Large intestine (tissue), 3 donors: Measurements from ENCODE around the gene AIG1. TPM values are rescaled to one million over a fixed set of nuclear protein-coding genes. Genes with fewer than 3 reads are reported as not detected.
"Not testable (repeated sequence)": the region's sequence is repeated elsewhere in the genome, so short reads cannot be mapped to it uniquely, and the experiment has no call there.

Experiments used
- DNase-seq, 2 donors: peaks; one replicate each; pipeline versions ENCODE4 v3.0.0 to v3.0.0-alpha.2; 2013
- H3K27ac ChIP-seq: one replicate; pipeline ENCODE4 v1.5.1; 2013; ENCODE audit warnings: low read length
- H3K27me3 ChIP-seq: 2 replicates; pipeline ENCODE4 v1.6.1; 2013; ENCODE audit warnings: low read length; ENCODE audit not compliant: control insufficient read depth, insufficient read depth
- H3K36me3 ChIP-seq: 2 replicates; pipeline ENCODE4 v1.6.1; 2013; ENCODE audit warnings: low read length; ENCODE audit not compliant: control insufficient read depth, insufficient read depth
- H3K4me1 ChIP-seq: one replicate; pipeline ENCODE4 v1.6.1; 2013; ENCODE audit warnings: low read length; ENCODE audit not compliant: control insufficient read depth, insufficient read depth
- H3K4me3 ChIP-seq: one replicate; pipeline ENCODE4 v1.5.1; 2013; ENCODE audit warnings: low read length
- H3K9me3 ChIP-seq: one replicate; pipeline ENCODE4 v1.6.1; 2013; ENCODE audit warnings: mild to moderate bottlenecking, low read depth, low read length, moderate library complexity; ENCODE audit not compliant: control insufficient read depth
- WGBS: methylation state at CpG from one replicate; pipeline ENCODE4 v1.1.5; 2013; ENCODE audit warnings: low lambda C conversion rate; ENCODE audit not compliant: insufficient coverage; 5-methylcytosine and 5-hydroxymethylcytosine counted together
- polyA plus RNA-seq: library from polyadenylated mRNA; unstranded; fragments of 120-200 nt; gene quantifications from one replicate; pipeline ENCODE4 v1.2.1, GENCODE V29; 2013

AIG1 gene
- polyA plus RNA-seq, 1 donor = 180 TPM

DNA sequence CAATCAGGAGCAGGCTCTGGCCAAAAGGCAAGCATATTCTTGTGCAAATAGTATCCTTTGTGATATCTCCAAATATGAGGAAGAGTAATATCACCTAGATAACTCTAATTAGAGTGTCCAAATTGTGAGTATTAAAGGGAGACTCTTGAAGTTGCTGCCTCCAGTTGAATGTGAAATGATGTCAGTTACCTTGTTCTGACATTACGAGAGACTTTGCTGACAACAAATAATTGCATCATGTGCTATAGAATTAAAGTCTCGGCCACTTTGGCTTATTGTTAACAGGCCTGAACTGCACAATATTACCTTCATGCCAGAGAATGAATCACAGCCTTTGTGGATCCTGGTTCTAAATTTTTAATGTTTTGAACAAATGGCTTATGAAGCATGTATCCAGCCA lies 106.5 kb downstream of the AIG1 start:
- Histone ChIP-seq H3K27me3 (no peaks in the 10 kb centered on the region), H3K4me1 (no peaks in the 10 kb centered on the region), H3K36me3 (peaks cover 16% of the 10 kb centered on the region), H3K27ac (no peak overlapping the region), H3K4me3 (no peak overlapping the region), H3K9me3 (no peaks in the 10 kb centered on the region)
- WGBS = 50% methylated on average over 2 of the region's 2 CpGs
- DNase-seq = no peak

GRCh38 chr6:143168396-143168816 lies 107.7 kb downstream of the AIG1 start:
- not testable (repeated sequence) for H3K4me1 ChIP-seq, H3K9me3 ChIP-seq, H3K36me3 ChIP-seq, H3K4me3 ChIP-seq, H3K27me3 ChIP-seq, DNase-seq, H3K27ac ChIP-seq
- no CpG with 5 or more reads among the region's 4 CpGs for whole genome bisulfite sequencing

GRCh38 chr6:143169440-143169839 lies 108.8 kb downstream of the AIG1 start:
- no peak for DNase-seq
- no peak overlapping the region for H3K4me3 ChIP-seq
- no peaks in the 10 kb centered on the region for H3K4me1 ChIP-seq
- no peak overlapping the region for H3K27ac ChIP-seq
- no peaks in the 10 kb centered on the region for H3K27me3 ChIP-seq
- H3K9me3 ChIP-seq = no peaks in the 10 kb centered on the region
- H3K36me3 ChIP-seq = peaks cover 9% of the 10 kb centered on the region

DNA sequence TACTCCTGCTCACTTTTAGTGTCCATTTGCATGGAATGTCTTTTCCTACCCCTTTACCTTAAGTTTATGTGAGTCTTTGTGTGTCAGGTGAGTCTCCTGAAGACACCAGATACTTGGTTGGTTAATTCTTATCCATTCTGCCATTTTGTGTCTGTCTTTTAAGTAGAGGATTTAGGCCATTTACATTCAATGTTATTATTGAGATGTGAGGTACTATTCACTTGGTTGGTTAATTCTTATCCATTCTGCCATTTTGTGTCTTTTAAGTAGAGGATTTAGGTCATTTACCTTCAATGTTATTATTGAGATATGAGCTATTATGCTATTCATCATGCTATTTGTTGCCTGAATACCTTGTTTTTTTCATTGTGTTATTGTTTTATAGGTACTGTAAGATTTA lies 113.8 kb downstream of the AIG1 start:
- Histone ChIP-seq H3K27ac (no peak overlapping the region), H3K9me3 (peaks cover 3% of the 10 kb centered on the region), H3K36me3 (peaks cover 25% of the 10 kb centered on the region), H3K27me3 (no peaks in the 10 kb centered on the region), H3K4me1 (no peaks in the 10 kb centered on the region), H3K4me3 (no peak overlapping the region)
- no peak for DNase-seq

- no CpG with 5 or more reads among the region's 1 CpG for WGBS
- Histone ChIP-seq H3K4me3 (no peak overlapping the region), H3K9me3 (peaks cover 3% of the 10 kb centered on the region), H3K27ac (no peak overlapping the region), H3K27me3 (no peaks in the 10 kb centered on the region), H3K4me1 (no peaks in the 10 kb centered on the region), H3K36me3 (peaks cover 25% of the 10 kb centered on the region)
- DNase-seq = no peak
Measured at GRCh38 chr6:143174951-143175350, 114.3 kb downstream of the AIG1 start.

GRCh38 chr6:143176090-143177021 lies 115.7 kb downstream of the AIG1 start:
- Histone ChIP-seq H3K4me3 (no peak overlapping the region), H3K27ac (no peak overlapping the region), H3K27me3 (no peaks in the 10 kb centered on the region), H3K36me3 (peaks cover 23% of the 10 kb centered on the region), H3K9me3 (peaks cover 3% of the 10 kb centered on the region), H3K4me1 (no peaks in the 10 kb centered on the region)
- WGBS = 100% methylated on average over 1 of the region's 12 CpGs
- no peak for DNase-seq

DNA sequence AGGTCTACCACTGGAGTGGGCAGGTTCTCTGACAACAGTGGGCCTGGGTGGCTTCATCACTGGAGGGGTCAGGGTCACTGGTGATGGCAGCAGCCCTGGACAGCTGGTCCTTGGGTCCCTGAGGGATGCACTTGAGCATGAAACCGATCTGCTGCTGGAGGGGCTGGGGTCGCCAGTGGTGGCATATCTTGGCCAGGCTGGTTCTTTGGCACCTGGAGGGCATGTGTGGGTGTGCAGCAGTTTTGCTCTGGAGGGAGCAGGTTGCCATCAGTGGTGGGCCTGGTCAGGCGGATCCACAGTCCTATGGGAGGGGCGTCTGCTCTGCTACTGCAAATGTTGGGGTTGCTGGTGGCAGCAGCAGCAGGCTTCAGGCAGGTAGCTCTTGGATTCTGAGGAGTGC lies 117.0 kb downstream of the AIG1 start:
- no peak for DNase-seq
- peaks cover 3% of the 10 kb centered on the region for H3K9me3 ChIP-seq
- no CpG with 5 or more reads among the region's 4 CpGs for WGBS
- peaks cover 21% of the 10 kb centered on the region for H3K36me3 ChIP-seq
- no peaks in the 10 kb centered on the region for H3K4me1 ChIP-seq
- no peak overlapping the region for H3K4me3 ChIP-seq
- no peak overlapping the region for H3K27ac ChIP-seq
- H3K27me3 ChIP-seq = no peaks in the 10 kb centered on the region

GRCh38 chr6:143179096-143179495 lies 118.4 kb downstream of the AIG1 start:
- no peak for DNase-seq
- Histone ChIP-seq H3K9me3 (peaks cover 3% of the 10 kb centered on the region), H3K4me1 (no peaks in the 10 kb centered on the region), H3K27me3 (no peaks in the 10 kb centered on the region), H3K27ac (no peak overlapping the region), H3K4me3 (no peak overlapping the region), H3K36me3 (peaks cover 24% of the 10 kb centered on the region)
- WGBS = 100% methylated on average over 2 of the region's 3 CpGs

DNA sequence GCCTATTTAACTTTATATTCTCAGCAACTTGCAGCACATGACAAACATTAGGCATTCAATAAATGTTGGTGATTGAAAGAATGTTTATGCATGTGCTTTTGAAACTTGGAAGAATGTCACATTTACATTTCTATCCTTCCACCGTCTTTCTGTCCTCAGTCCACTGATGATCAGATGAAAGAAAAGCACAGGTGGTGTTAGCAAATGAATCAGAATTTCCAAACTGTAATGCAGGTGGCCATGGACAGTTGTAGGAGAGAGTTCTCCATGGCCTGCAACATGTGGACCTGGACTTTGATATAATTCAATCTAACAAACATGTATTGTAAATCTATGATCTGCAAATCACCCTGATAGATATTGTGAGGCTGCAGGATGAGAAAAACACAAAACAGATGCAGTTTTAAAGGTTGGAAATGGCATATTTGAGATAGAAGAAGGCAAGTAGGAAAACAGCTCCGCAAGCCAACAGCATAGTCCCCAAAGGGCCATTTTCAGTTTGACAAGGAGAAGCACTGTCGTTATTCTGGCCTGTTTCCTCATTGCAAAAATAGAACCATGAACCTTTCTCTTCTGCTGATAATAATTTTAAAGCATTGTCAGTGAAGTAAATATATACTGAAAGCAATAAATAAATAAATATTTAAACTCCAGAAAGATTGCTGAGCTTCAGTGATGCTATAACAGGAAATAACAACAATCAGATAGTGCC lies 119.4 kb downstream of the AIG1 start:
- Histone ChIP-seq H3K4me1 (no peaks in the 10 kb centered on the region), H3K4me3 (no peak overlapping the region), H3K9me3 (peaks cover 3% of the 10 kb centered on the region), H3K27ac (no peak overlapping the region), H3K27me3 (no peaks in the 10 kb centered on the region), H3K36me3 (peaks cover 28% of the 10 kb centered on the region)
- no peak for DNase-seq
- WGBS = 100% methylated on average over 1 of the region's 3 CpGs

DNA sequence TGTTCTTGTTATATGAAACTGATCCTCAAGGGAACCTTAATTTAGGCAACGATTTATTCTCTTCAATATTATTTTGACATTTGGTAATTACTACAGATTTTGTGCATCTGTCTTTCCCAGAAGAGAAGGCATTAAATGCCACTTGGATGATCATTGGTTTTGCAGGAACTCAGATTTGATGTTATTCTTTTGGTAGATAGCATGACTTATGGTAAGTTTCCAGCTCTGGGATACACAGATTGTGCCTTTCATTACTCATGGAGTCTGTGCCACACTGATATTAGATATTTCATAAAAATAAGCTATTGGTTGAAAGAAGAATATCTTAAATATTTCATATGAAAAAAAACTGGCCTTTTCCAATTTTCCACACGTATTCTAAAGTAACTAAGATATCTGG lies 120.1 kb downstream of the AIG1 start:
- no peaks in the 10 kb centered on the region for H3K27me3 ChIP-seq
- no peak for DNase-seq
- 92% methylated on average over 2 of the region's 2 CpGs for WGBS

More for the DNA sequence above, 120.1 kb downstream of the AIG1 start:
- Histone ChIP-seq H3K9me3 (peaks cover 3% of the 10 kb centered on the region), H3K4me3 (no peak overlapping the region), H3K36me3 (peaks cover 32% of the 10 kb centered on the region), H3K27ac (no peak overlapping the region), H3K4me1 (no peaks in the 10 kb centered on the region)
